DOHH2 (cell line): ENCODE measurements around the gene HAO1.
"Not testable (repeated sequence)": the region's sequence is repeated elsewhere in the genome, so short reads cannot be mapped to it uniquely, and the experiment has no call there.

Experiments
- H3F3A ChIP-seq: fragments of 200-600 bp; sonication (generic), shearing (Covaris generic); 2 replicates; pipeline ENCODE4 v1.6.0; 2016; ENCODE audit warnings: antibody characterized with exemption, mild to moderate bottlenecking; ENCODE audit not compliant: control insufficient read depth, insufficient read depth
- H3K27ac ChIP-seq: fragments of 200-600 bp; sonication (generic); 2 replicates; pipeline ENCODE4 v1.5.1; 2014; ENCODE audit warnings: low read depth, mild to moderate bottlenecking, low read length, moderate library complexity
- H3K27me3 ChIP-seq: fragments of 200-600 bp; sonication (generic); 2 replicates; pipeline ENCODE4 v1.6.1; 2014; ENCODE audit warnings: mild to moderate bottlenecking, low read length, mixed read lengths; ENCODE audit not compliant: control insufficient read depth
- H3K36me3 ChIP-seq: fragments of 200-600 bp; sonication (generic); 2 replicates; pipeline ENCODE4 v1.6.1; 2014; ENCODE audit warnings: mild to moderate bottlenecking, low read length, moderate library complexity, mixed read lengths; ENCODE audit not compliant: control insufficient read depth
- H3K4me1 ChIP-seq: fragments of 200-600 bp; sonication (generic); 2 replicates; pipeline ENCODE4 v1.6.1; 2014; ENCODE audit warnings: mild to moderate bottlenecking, low read length, mixed read lengths; ENCODE audit not compliant: control insufficient read depth
- H3K4me2 ChIP-seq: fragments of 200-600 bp; sonication (generic); 2 replicates; pipeline ENCODE4 v1.6.0; 2014; ENCODE audit warnings: mild to moderate bottlenecking, low read length, moderate library complexity
- H3K4me3 ChIP-seq: fragments of 200-600 bp; sonication (generic); 2 replicates; pipeline ENCODE4 v1.5.1; 2014; ENCODE audit warnings: mild to moderate bottlenecking, low read length, mixed read lengths
- H3K79me2 ChIP-seq: fragments of 200-600 bp; sonication (generic); 2 replicates; pipeline ENCODE4 v1.6.1; 2014; ENCODE audit warnings: mild to moderate bottlenecking, low read length, mixed read lengths; ENCODE audit not compliant: control insufficient read depth
- H3K9me2 ChIP-seq: fragments of 200-600 bp; sonication (generic); replicated peaks from 2 replicates; pipeline ENCODE4 v1.6.1; 2014; ENCODE audit warnings: mild to moderate bottlenecking, low read length, mixed read lengths; ENCODE audit not compliant: control insufficient read depth
- H3K9me3 ChIP-seq: fragments of 200-600 bp; sonication (generic); 2 replicates; pipeline ENCODE4 v1.6.1; 2014; ENCODE audit warnings: antibody characterized with exemption, low read length, mixed read lengths; ENCODE audit not compliant: control insufficient read depth, insufficient read depth
- H4K20me1 ChIP-seq: fragments of 200-600 bp; sonication (generic); 2 replicates; pipeline ENCODE4 v1.6.0; 2014; ENCODE audit warnings: low read depth, mild to moderate bottlenecking, antibody characterized with exemption, low read length, moderate library complexity; ENCODE audit not compliant: control insufficient read depth, insufficient read depth
- CTCF ChIP-seq: fragments of 200-600 bp; sonication (generic); IDR thresholded peaks from one replicate; pipeline ENCODE4 v1.5.1; 2014; ENCODE audit warnings: antibody characterized with exemption, mild to moderate bottlenecking, low read depth, low read length; ENCODE audit not compliant: poor library complexity, severe bottlenecking
- EZH2phosphoT487 ChIP-seq: fragments of 200-600 bp; sonication (generic); IDR thresholded peaks from 2 replicates; pipeline ENCODE4 v1.6.1; 2017; ENCODE audit warnings: borderline replicate concordance, mild to moderate bottlenecking, antibody characterized with exemption, low read length, moderate library complexity, mixed read lengths

Gene HAO1

GRCh38 chr20:7967199-7967844 is 27.1 kb upstream of the HAO1 start:
- peaks cover 4% of the 10 kb centered on the region for H3K27me3 ChIP-seq
- no peaks in the 10 kb centered on the region for H3K4me1 ChIP-seq
- no peaks in the 10 kb centered on the region for H3K36me3 ChIP-seq
- no peaks in the 10 kb centered on the region for H3F3A ChIP-seq
- no peaks in the 10 kb centered on the region for H3K79me2 ChIP-seq
- H3K9me3 ChIP-seq: no peaks in the 10 kb centered on the region
- no peaks in the 10 kb centered on the region for H4K20me1 ChIP-seq
- TF ChIP-seq CTCF: no peak
- no peak for TF ChIP-seq EZH2phosphoT487
- H3K9me2 ChIP-seq: no peaks in the 10 kb centered on the region
- H3K4me2 ChIP-seq: no peak overlapping the region
- no peak overlapping the region for H3K4me3 ChIP-seq
- no peak overlapping the region for H3K27ac ChIP-seq

- Histone ChIP-seq H3K4me2 (no peak overlapping the region), H3K9me3 (no peaks in the 10 kb centered on the region), H3K36me3 (no peaks in the 10 kb centered on the region), H3K4me1 (no peaks in the 10 kb centered on the region), H3K27ac (no peak overlapping the region), H4K20me1 (no peaks in the 10 kb centered on the region), H3K4me3 (no peak overlapping the region), H3K27me3 (no peaks in the 10 kb centered on the region; the same call in 1 of the 2 replicates), H3K79me2 (no peaks in the 10 kb centered on the region), H3F3A (no peaks in the 10 kb centered on the region), H3K9me2 (no peaks in the 10 kb centered on the region)
- TF ChIP-seq EZH2phosphoT487 (no peak), CTCF (no peak)
Observed at GRCh38 chr20:7966176-7966575, 25.9 kb upstream of the HAO1 start.

- H3K79me2 ChIP-seq: no peaks in the 10 kb centered on the region
- TF ChIP-seq EZH2phosphoT487: no peak
- TF ChIP-seq CTCF: no peak
- H4K20me1 ChIP-seq: no peaks in the 10 kb centered on the region
- no peak overlapping the region for H3K4me2 ChIP-seq
- no peak overlapping the region for H3K4me3 ChIP-seq
- H3K9me2 ChIP-seq: no peaks in the 10 kb centered on the region
- no peaks in the 10 kb centered on the region for H3K36me3 ChIP-seq
- H3K27ac ChIP-seq: no peak overlapping the region
- H3K9me3 ChIP-seq: no peaks in the 10 kb centered on the region
- no peaks in the 10 kb centered on the region for H3K27me3 ChIP-seq
- H3K4me1 ChIP-seq: no peaks in the 10 kb centered on the region
- no peaks in the 10 kb centered on the region for H3F3A ChIP-seq
Observed at GRCh38 chr20:7959484-7959883, 19.2 kb upstream of the HAO1 start.

GRCh38 chr20:7956561-7956960 is 16.3 kb upstream of the HAO1 start:
- H3K9me2 ChIP-seq, H3K9me3 ChIP-seq, H3K4me3 ChIP-seq, H3K4me2 ChIP-seq, H3F3A ChIP-seq, H3K27me3 ChIP-seq, H3K4me1 ChIP-seq, H3K27ac ChIP-seq, H4K20me1 ChIP-seq, H3K36me3 ChIP-seq, H3K79me2 ChIP-seq: not testable (repeated sequence)
